Muscle layer of duodenum (tissue), 2 donors: Measurements from ENCODE around the gene TSHZ2.
A peak's percentile ranks its signal among the peaks of the same experiment; 100 is the strongest.

Experiments
- H3K27ac ChIP-seq: one replicate; pipeline ENCODE4 v1.7.0; 2013; ENCODE audit warnings: mild to moderate bottlenecking, low read length
- H3K27me3 ChIP-seq: one replicate; pipeline ENCODE4 v1.7.0; 2013; ENCODE audit warnings: low read depth, mild to moderate bottlenecking, control low read depth, low read length
- H3K36me3 ChIP-seq, 2 donors: one replicate each; pipeline ENCODE4 v1.7.0; 2013; ENCODE audit warnings: low read length in 2 of 2, control low read depth in 1 of 2, mild to moderate bottlenecking in 1 of 2; ENCODE audit not compliant: insufficient read depth in 2 of 2, control insufficient read depth in 1 of 2
- H3K4me1 ChIP-seq, 2 donors: one replicate each; pipeline ENCODE4 v1.7.0; 2013; ENCODE audit warnings: low read length in 2 of 2, mild to moderate bottlenecking in 2 of 2, control low read depth in 1 of 2, moderate library complexity in 1 of 2; ENCODE audit not compliant: insufficient read depth in 2 of 2, control insufficient read depth in 1 of 2
- H3K4me3 ChIP-seq, 2 donors: one replicate each; pipeline ENCODE4 v1.7.0; 2013; ENCODE audit warnings: low read length in 2 of 2, low read depth in 1 of 2, mild to moderate bottlenecking in 1 of 2
- H3K9me3 ChIP-seq, 2 donors: one replicate each; pipeline ENCODE4 v1.7.0; 2013; ENCODE audit warnings: low read length in 2 of 2, control low read depth in 1 of 2, mild to moderate bottlenecking in 1 of 2; ENCODE audit not compliant: control insufficient read depth in 1 of 2
- donor health status: healthy.

TSHZ2 gene

DNA sequence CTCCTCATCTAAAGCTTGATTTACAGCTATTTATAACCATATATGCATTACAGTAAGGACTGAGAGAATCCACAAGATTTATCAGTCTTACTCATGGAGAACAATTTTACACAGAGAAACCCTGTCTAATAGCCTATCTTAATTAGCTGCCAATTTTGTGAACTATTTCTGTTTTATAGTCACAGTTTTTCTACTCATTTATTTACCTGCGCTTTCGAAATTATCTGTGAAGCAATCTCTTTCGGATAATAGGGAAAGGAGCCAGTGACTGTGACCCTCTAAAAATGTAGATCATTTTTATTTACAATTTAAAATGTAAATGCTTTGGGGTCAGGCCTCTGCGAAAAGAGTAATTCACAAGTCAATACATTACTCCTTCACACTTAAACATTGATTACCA is 98.1 kb downstream of the TSHZ2 start:
- Histone ChIP-seq H3K9me3 (peaks cover 0 to 6% of the 10 kb centered on the region in 2 donors), H3K4me3 (no peak overlapping the region), H3K4me1 (peaks cover 4 to 10% of the 10 kb centered on the region in 2 donors), H3K27ac (peak overlapping the region; percentile 16), H3K27me3 (no peaks in the 10 kb centered on the region), H3K36me3 (no peaks in the 10 kb centered on the region)

DNA sequence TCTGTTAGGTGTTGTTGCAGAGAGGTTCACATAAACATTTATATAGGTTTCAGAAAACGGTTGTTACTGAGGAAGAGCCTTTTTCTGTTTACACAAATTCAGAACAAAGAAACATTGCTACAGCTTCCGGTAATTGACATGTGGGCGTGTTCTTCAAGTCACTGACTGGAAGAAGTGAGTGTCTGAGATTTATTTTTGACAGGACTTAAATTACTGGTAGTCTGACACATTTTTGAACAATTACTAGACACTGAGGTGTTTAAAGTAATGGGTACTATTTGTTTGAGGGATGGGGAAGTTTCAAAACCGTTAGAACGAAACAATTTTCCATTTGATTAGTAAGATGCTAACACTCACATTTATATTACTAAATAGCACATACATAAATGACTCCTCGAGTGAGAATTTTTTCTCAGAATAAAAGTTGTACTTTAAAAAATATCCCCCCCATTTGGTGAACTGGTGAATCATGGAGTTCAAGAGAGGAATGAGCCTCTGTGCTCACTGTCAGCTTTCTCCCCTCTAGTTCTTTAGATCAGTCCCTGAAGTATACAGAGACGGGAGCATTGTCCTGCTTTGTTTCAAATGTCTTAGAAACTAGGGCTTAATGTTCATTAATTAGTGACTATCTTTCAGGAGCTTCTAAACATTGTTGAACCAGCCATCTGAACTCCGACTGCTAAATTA is 98.7 kb downstream of the TSHZ2 start:
- Histone ChIP-seq H3K27ac (peak overlapping the region; percentile 61), H3K4me1 (peaks cover 4 to 14% of the 10 kb centered on the region in 2 donors), H3K27me3 (no peaks in the 10 kb centered on the region)

DNA sequence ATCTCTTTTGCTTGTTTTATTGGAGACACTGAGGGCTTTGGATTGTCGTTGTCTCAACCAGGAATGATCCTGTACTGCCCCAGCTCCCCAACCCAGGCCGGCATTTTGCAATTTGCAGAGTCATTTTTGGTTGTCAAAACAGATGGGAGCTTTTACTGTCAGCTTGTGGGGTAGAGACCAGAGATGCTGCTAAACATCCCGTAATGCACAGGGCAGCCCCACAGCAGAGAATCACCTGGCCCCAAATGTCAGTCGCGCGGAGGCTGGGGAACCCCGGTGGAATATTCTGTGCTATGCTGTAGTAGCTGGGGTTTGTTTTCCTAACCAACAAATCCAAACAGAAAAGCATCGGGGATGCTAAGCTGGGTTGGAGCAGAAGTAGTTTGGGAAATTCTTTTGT is 99.7 kb downstream of the TSHZ2 start:
- Histone ChIP-seq H3K27me3 (no peaks in the 10 kb centered on the region), H3K27ac (peak overlapping the region; percentile 61), H3K9me3 (peaks cover 0 to 6% of the 10 kb centered on the region in 2 donors), H3K4me3 (no peak overlapping the region), H3K4me1 (peaks cover 4 to 16% of the 10 kb centered on the region in 2 donors), H3K36me3 (no peaks in the 10 kb centered on the region)

More for the DNA sequence above, 98.7 kb downstream of the TSHZ2 start:
- peaks cover 0 to 6% of the 10 kb centered on the region in 2 donors for H3K9me3 ChIP-seq
- no peaks in the 10 kb centered on the region for H3K36me3 ChIP-seq
- no peak overlapping the region for H3K4me3 ChIP-seq

DNA sequence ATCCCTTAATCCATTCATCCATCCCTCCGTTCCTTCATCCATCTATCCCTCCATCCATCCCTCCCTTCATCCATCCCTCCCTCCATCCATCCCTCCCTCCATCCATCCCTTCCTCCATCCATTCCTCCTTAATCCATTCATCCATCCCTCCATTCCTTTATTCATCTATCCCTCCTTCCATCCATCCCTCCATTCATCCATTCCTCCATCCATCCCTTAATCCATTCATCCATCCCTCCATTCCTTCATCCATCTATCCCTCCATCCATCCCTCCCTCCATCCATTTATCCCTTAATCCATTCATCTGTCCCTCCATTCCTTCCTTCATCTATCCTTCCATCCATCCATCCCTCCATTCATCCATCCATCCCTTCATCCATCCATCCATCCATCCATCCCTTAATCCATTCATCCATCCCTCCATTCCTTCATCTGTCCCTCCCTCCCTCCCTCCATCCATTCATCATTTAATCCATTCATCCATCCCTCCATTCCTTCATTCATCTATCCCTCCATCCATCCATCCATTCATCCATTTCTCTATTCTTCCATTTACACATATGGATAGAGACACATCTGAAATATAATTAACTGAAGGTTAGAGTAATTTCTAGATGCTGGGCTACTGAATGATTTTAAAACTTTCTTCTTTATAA is 100.9 kb downstream of the TSHZ2 start:
- Histone ChIP-seq H3K4me3 (no peak overlapping the region), H3K27ac (no peak overlapping the region), H3K4me1 (peaks cover 8 to 19% of the 10 kb centered on the region in 2 donors), H3K9me3 (peaks cover 0 to under 1% of the 10 kb centered on the region in 2 donors), H3K36me3 (no peaks in the 10 kb centered on the region), H3K27me3 (no peaks in the 10 kb centered on the region)

DNA sequence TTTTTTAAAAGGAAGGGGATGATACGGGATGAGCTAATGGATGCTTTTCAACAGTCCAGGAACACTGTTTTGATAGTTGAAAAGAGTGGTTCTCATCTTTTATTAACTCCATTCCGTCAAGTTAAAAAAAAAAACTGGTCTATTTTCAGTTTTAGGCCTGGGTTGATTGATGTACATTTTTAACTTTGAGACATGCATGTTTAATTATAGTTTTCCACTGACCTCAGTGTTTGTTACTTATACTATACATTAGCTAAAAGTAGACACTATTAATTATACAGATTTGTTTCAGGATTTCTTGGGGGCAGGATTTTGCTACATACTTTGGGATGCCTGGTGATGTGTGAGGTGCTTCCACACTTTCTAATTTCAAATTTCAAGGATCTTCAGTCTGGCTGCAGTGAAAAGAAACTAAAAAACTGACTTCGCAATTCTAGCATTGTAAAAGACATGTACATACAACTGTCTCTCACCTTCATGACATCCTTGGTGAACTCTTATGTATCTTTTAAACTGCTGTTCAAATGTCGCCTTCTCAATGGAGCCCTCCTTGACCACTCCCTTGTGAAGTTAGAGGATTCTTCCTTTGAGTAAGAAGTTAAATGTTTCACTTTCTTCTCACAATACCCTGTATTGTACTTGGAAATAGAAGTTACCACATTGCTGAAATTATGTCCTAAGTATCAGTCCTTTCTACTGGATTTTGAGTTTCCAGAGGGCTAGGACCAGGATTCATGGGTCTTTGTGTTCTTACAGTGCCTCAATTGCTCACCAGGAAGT is 101.7 kb downstream of the TSHZ2 start:
- H3K4me1 ChIP-seq, result peaks cover 9 to 19% of the 10 kb centered on the region in 2 donors
- H3K27ac ChIP-seq, result no peak overlapping the region
- no peaks in the 10 kb centered on the region for H3K27me3 ChIP-seq
- no peaks in the 10 kb centered on the region for H3K9me3 ChIP-seq
- no peak overlapping the region for H3K4me3 ChIP-seq
- H3K36me3 ChIP-seq, result no peaks in the 10 kb centered on the region

DNA sequence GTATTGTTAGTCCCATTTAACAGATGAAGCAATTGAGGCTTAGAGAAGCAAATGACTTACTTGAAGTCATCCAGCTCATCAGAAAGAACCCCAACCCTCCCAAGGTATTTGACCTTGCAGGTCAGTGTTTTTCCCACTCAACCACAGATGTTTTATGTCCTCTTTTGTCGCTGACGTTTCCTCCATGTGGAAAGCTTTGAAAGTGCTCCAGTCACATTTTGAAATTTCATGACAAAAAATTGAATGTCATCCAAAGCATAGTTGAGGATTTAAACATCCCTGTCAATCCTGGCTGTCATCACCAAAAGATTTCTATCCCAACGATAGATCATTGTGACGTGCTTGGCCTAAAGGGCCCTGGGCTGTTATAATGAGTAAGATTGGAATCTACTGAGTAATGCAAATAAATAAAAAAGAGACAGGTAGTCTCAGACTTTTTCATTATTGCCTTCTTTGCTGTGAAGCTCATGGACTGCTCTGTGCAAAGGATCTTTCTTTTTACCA is 102.7 kb downstream of the TSHZ2 start:
- Histone ChIP-seq H3K36me3 (no peaks in the 10 kb centered on the region), H3K27me3 (no peaks in the 10 kb centered on the region), H3K4me1 (peaks cover 9 to 19% of the 10 kb centered on the region in 2 donors), H3K27ac (no peak overlapping the region), H3K4me3 (no peak overlapping the region), H3K9me3 (no peaks in the 10 kb centered on the region)

DNA sequence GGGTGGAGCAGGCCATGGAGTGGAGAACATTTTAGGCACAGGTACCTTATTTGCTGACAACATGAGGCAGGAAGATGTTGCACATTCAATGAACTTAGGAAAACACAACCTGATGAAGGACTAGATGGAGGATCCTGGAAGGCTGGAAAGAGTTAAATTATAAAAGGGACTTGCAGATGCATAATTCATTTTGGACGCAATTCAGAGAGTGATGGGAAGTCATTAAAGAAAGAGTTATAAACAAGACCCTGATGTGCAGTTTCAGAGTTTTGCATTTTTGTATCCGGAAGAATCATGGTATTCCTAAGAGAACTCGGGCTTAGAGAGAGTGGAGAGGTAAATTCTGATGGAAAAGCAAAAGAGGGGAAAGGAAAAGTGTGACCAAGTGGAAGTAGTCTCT is 104.5 kb downstream of the TSHZ2 start:
- Histone ChIP-seq H3K27ac (no peak overlapping the region), H3K27me3 (no peaks in the 10 kb centered on the region), H3K9me3 (no peaks in the 10 kb centered on the region), H3K4me3 (no peak overlapping the region), H3K36me3 (no peaks in the 10 kb centered on the region), H3K4me1 (peaks cover 5 to 17% of the 10 kb centered on the region in 2 donors)

DNA sequence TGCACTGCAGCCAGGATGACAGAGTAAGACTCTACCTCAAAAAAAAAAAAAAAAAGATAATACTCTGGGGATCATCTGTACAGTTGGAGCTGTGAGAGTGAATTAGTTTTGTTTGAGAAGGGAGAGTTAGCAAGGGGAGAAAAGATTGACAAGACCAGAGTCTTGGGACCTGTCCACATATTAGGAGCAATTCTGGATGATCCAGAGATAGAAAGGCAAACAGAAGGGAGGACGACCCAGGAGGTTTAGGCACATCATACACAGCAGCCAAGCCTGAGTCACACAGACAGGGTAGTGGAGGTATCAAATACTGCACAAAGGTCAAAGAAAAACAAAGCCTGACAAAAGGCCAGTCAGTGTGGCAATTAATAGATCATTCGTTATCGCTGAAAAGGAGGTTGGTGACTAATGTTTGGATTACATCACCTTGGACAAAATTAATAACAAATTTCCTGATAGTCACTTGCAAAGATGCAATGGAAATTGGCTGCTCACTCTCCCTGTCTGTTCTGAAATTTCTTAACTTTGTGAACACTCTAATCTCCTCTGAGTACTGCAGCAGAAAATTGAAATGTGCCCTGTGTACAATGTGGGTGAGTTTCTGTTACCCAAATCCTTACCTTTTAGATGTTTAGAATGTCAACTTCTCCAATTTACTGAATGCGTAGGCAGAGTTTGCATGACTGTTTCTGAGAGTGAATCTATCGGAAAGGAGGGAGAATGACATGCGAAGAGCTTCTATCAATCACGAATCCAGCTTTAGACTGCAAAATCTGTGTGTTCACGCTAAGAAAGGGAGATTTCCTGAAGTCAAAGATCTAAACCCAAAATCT is 105.4 kb downstream of the TSHZ2 start:
- Histone ChIP-seq H3K4me1 (peaks cover 5 to 11% of the 10 kb centered on the region in 2 donors), H3K36me3 (no peaks in the 10 kb centered on the region), H3K4me3 (no peak overlapping the region), H3K9me3 (no peaks in the 10 kb centered on the region), H3K27me3 (no peaks in the 10 kb centered on the region), H3K27ac (peak overlapping the region; percentile 57)

DNA sequence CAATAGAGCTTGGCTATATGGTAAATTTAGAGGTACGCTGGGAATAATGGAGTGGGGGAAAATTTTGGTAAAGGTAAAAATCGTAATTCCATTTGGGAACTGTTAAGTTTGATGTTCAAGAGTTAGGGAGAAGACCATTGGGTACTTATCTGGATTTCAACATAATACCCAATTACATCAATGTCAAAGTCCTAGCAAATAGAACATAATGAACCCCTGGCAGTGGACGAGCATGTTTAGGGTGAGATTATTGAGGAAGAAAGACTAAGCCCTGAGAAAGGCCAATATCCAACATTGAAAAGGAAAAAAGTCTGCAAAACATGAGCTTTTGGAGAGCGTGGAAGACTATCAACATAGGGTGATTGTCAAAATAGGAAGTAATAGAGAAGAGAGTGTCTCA is 106.6 kb downstream of the TSHZ2 start:
- Histone ChIP-seq H3K36me3 (no peaks in the 10 kb centered on the region), H3K9me3 (no peaks in the 10 kb centered on the region), H3K4me1 (peaks cover 5 to 11% of the 10 kb centered on the region in 2 donors), H3K4me3 (no peak overlapping the region), H3K27me3 (no peaks in the 10 kb centered on the region), H3K27ac (peak overlapping the region; percentile 57)

DNA sequence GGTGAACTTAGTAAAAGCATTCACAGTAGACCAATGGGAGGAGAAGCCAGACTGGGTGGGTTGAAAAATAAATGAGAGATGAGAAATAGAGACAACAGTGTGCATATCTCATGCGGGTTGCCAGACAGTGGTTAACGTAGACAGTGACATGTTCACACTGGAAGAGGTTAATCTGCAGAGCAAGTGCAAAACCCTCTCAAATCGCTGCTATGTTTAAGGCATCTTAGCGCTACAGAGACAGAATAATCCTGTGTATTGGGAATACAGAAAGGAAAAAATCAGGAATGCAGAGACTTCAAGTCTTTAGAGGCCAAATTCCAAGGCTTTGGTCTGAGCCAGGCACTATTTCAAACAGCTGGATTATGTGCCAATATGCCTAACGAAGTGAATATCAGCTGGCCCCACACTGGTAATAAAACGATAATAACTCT is 107.1 kb downstream of the TSHZ2 start:
- no peak overlapping the region for H3K27ac ChIP-seq
- peaks cover 5 to 11% of the 10 kb centered on the region in 2 donors for H3K4me1 ChIP-seq
- no peaks in the 10 kb centered on the region for H3K9me3 ChIP-seq
- no peaks in the 10 kb centered on the region for H3K36me3 ChIP-seq
- no peak overlapping the region for H3K4me3 ChIP-seq
- H3K27me3 ChIP-seq, result no peaks in the 10 kb centered on the region
